Ureter (tissue), 1 donor: ENCODE results near the gene NTF4. TPM values are rescaled to one million over a fixed set of nuclear protein-coding genes. Genes with fewer than 3 reads are reported as not detected.
"Not testable (repeated sequence)": the region's sequence is repeated elsewhere in the genome, so short reads cannot be mapped to it uniquely, and the experiment has no call there.

Experiments used
- DNase-seq: peaks from one replicate; pipeline ENCODE4 v3.0.0-alpha.2; 2020; ENCODE audit warnings: low spot score
- total RNA-seq: library from RNA; stranded (reverse); gene quantifications from one replicate; pipeline ENCODE4 v1.2.4, GENCODE V29; 2023
- donor health status: DM: yes; HTN: yes; CAD: no.

NTF4 gene
- total RNA-seq, 1 donor from 2014 or later, result 20.6 TPM

GRCh38 chr19:49091391-49092038 is 26.9 kb upstream of the NTF4 start:
- DNase-seq, result no peak

GRCh38 chr19:49086296-49086695 is 21.7 kb upstream of the NTF4 start:
- no peak for DNase-seq

- no peak for DNase-seq
Measured at GRCh38 chr19:49085868-49086232, 21.2 kb upstream of the NTF4 start.

GRCh38 chr19:49085020-49085867 is 20.6 kb upstream of the NTF4 start, which contains the start of gene SNRNP70:
SNRNP70 (plus strand) TSS chr19:49085451; CDS start chr19:49086415, 964 bp downstream.
- DNase-seq, result peak; percentile 99

GRCh38 chr19:49084206-49085019 is 19.8 kb upstream of the NTF4 start:
- DNase-seq, result no peak

GRCh38 chr19:49081273-49081672 is 16.7 kb upstream of the NTF4 start:
- DNase-seq, result no peak

- no peak for DNase-seq
Measured at GRCh38 chr19:49080392-49080791, 15.8 kb upstream of the NTF4 start.

GRCh38 chr19:49074869-49075268 is 10.3 kb upstream of the NTF4 start:
- not testable (repeated sequence) for DNase-seq

GRCh38 chr19:49073514-49074378 is 9.1 kb upstream of the NTF4 start:
- DNase-seq, result no peak

- no peak for DNase-seq
Measured at GRCh38 chr19:49071860-49072547, 7.4 kb upstream of the NTF4 start.

GRCh38 chr19:49070416-49070815 is 5.8 kb upstream of the NTF4 start:
- no peak for DNase-seq

GRCh38 chr19:49069026-49069425 is 4.4 kb upstream of the NTF4 start:
- no peak for DNase-seq

GRCh38 chr19:49067554-49067953 is 2.9 kb upstream of the NTF4 start:
- no peak for DNase-seq

GRCh38 chr19:49065905-49066512 is 1.4 kb upstream of the NTF4 start:
- no peak for DNase-seq

- DNase-seq, result peak; percentile 79
Measured at GRCh38 chr19:49064029-49064629, 489 bp downstream of the NTF4 start.

GRCh38 chr19:49061445-49061844 is 3.2 kb downstream of the NTF4 start:
- DNase-seq, result no peak

GRCh38 chr19:49061000-49061399 is 3.6 kb downstream of the NTF4 start:
- no peak for DNase-seq

- DNase-seq, result no peak
Measured at GRCh38 chr19:49059053-49059452, 5.6 kb downstream of the NTF4 start.

- no peak for DNase-seq
Measured at GRCh38 chr19:49058562-49058961, 6.1 kb downstream of the NTF4 start.
